Naive thymus-derived CD8-positive, alpha-beta T cell (primary cell): Measurements from ENCODE around the gene RABL3. TPM values are rescaled to one million over a fixed set of nuclear protein-coding genes. Genes with fewer than 3 reads are reported as not detected.
"Not testable (repeated sequence)": the region's sequence is repeated elsewhere in the genome, so short reads cannot be mapped to it uniquely, and the experiment has no call there.

Experiments
- ATAC-seq, 2 donors: fragments of 150-1000 bp; cut with Tn5 transposase in 1 of 2; sonication (Bioruptor Pico), chemical (Tn5 transposase) in 1 of 2; 1 replicate in 1 of 2; 2 replicates in 1 of 2; pipeline ENCODE4 v1.10.0; 2021; ENCODE audit warnings: mild to moderate bottlenecking in 2 of 2, moderate library complexity in 2 of 2
- POLR2A ChIA-PET: fragments of 350-600 bp; sonication (Branson Sonifier 250); formaldehyde crosslinking; loops from one replicate; lab custom pipeline; 2021; ENCODE audit warnings: antibody characterized with exemption; lab: Charles Lee
- DNase-seq, 10 donors: peaks; one replicate each; pipeline versions ENCODE4 v3.0.0 to v3.0.0-alpha.2; 2020 to 2022
- H3K27ac Mint-ChIP-seq, 10 donors: one replicate each; pipeline ENCODE4 v1.8.0; 2020 to 2022; ENCODE audit warnings: mild to moderate bottlenecking in 10 of 10, mixed read lengths in 10 of 10, moderate library complexity in 4 of 10, inconsistent platforms in 1 of 10
- H3K27me3 Mint-ChIP-seq, 5 donors: one replicate each; pipeline ENCODE4 v1.8.0; 2021 to 2022; ENCODE audit warnings: mixed read lengths in 5 of 5
- H3K36me3 Mint-ChIP-seq, 3 donors: one replicate each; pipeline ENCODE4 v1.8.0; 2020 to 2022; ENCODE audit warnings: mixed read lengths in 3 of 3, mild to moderate bottlenecking in 2 of 3, inconsistent platforms in 1 of 3
- H3K4me1 Mint-ChIP-seq, 4 donors: one replicate each; pipeline ENCODE4 v1.8.0; 2021 to 2022; ENCODE audit warnings: mixed read lengths in 4 of 4
- H3K4me3 Mint-ChIP-seq, 10 donors: one replicate each; pipeline ENCODE4 v1.8.0; 2020 to 2022; ENCODE audit warnings: mild to moderate bottlenecking in 10 of 10, mixed read lengths in 10 of 10, moderate library complexity in 6 of 10, inconsistent platforms in 1 of 10
- H3K9me3 Mint-ChIP-seq, 9 donors: one replicate each; pipeline ENCODE4 v1.8.0; 2020 to 2022; ENCODE audit warnings: mixed read lengths in 9 of 9, mild to moderate bottlenecking in 3 of 9, inconsistent platforms in 1 of 9, moderate library complexity in 1 of 9
- polyA plus RNA-seq, 3 donors: library from polyadenylated mRNA; unstranded; fragments of 300-500 nt; fragmentation: Illumina TruSeq; gene quantifications; one replicate each; pipeline ENCODE4 v1.2.3, GENCODE V29; 2021
- total RNA-seq, 8 experiments: library from RNA in 2 of 8; stranded (reverse) in 2 of 8; gene quantifications; one replicate each; pipeline ENCODE4 v1.2.3 and lab custom pipeline; 2021 to 2026

Gene RABL3
- total and polyA plus RNA-seq, 5 experiments from 2014 or later: 29.5 to 41.9 (median 39.0) TPM

DNA sequence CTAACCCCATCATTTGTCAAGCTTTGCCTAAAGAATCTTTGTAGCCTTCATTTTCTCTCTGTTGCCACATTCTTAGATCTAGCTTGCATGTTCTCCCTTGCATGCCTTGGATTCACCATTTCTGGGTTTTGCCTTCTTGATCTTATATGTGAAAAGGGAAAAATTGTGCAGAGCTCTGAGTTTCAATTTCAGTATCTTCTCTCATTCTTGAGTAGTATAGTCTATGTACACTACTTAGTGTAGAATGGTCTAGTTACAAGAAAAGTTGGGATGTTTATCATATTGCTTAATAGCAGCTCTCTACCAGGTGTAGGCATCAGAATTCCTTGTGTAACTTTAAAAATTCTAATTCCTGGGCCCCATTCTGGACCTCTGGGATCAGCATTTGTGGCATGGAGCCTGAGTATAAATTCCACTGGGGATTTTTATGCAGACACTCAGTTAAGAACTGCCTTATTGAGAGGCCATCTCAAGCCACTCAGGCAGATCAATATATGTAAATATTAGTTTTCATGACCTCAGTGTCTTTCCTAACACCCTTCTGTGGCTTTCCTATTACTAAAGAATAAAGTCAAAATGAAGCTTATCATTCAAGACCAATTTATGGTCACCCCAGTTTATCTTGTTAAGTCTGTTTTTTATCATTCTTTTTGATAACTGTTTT lies 23.6 kb upstream of the RABL3 start:
- Mint-ChIP-seq H3K4me1 (peaks cover 30 to 81% (median 59%) of the 10 kb centered on the region in 4 donors), H3K27ac (peak overlapping the region in 1 of 10 donors; percentile 4), H3K4me3 (no peak overlapping the region), H3K36me3 (peaks cover 0 to 18% (median 10%) of the 10 kb centered on the region in 3 donors), H3K27me3 (no peaks in the 10 kb centered on the region), H3K9me3 (no peaks in the 10 kb centered on the region)
- ATAC-seq: no peak
- no peak for DNase-seq
- POLR2A ChIA-PET: no interaction called here

DNA sequence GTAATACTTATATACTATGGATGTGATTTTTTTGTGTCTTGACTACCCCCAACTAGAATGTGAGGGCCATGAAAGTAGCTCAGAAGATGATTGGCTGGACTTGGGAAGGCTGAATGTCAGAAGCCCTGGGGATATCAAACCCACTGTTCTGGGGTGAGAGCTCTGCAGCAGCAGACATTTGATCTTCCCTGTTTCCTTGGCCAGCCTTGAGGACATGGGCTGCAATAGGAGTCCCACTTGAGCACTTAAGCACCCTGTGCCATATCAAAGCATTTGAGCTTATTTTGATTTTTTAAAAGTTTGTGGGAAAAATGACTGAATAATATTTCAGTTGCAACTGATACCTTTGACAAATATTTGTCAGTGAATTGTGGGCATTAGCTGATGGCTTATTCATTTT lies 21.9 kb upstream of the RABL3 start:
- peak overlapping the region in 1 of 10 donors; percentile 61 for H3K4me3 Mint-ChIP-seq
- no peaks in the 10 kb centered on the region for H3K27me3 Mint-ChIP-seq
- POLR2A ChIA-PET: no interaction called here
- no peak for ATAC-seq
- H3K27ac Mint-ChIP-seq: peak overlapping the region in 5 of 10 donors; percentile 20 to 58 (median 44)
- peaks cover 0 to 15% (median 12%) of the 10 kb centered on the region in 3 donors for H3K36me3 Mint-ChIP-seq
- no peaks in the 10 kb centered on the region for H3K9me3 Mint-ChIP-seq
- DNase-seq: no peak
- H3K4me1 Mint-ChIP-seq: peaks cover 37 to 90% (median 70%) of the 10 kb centered on the region in 4 donors

DNA sequence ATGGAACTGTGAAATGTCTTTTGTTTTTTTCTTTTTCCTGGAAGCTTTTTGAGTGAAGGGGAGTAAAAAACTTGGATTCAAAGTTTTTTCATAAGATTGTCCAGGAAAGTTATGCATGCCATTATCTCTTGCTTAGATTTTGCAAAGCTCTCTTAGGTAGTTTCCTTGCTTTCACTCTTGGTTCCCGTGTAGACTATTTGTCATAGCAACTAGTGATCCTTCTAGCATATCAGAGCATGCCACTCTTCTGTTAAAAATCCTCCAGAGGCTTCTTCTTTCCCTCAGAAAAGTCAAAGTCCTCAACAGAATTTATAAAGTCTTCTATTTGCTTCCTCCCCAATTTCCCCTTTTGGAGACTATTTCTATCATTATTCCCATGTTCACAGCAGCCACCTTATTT lies 21.3 kb upstream of the RABL3 start:
- Mint-ChIP-seq H3K36me3 (peaks cover 0 to 21% (median 17%) of the 10 kb centered on the region in 3 donors), H3K27me3 (no peaks in the 10 kb centered on the region), H3K9me3 (no peaks in the 10 kb centered on the region), H3K27ac (peak overlapping the region in 4 of 10 donors; percentile 17 to 58 (median 28)), H3K4me1 (peaks cover 41 to 90% (median 74%) of the 10 kb centered on the region in 4 donors), H3K4me3 (no peak overlapping the region)
- ATAC-seq: no peak
- no peak for DNase-seq
- POLR2A ChIA-PET: no interaction called here

DNA sequence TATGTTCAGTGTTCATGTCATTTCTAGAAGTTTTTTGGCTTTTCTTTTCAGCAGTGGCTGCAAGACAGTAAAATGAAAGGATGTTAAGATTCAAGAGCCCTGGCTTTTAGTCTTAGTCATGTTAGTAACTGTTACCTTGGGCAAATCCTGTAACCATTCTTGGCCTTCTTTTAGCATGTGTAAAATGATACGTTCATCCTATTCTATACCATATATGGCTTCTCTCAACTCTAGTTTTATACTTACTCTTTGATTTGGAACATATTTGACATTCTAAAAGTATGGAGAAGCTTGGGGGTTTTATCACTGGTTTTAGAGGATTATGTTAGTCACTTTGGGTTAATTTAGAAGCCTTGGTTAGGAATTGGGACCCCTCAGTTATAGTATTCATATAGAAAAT lies 20.3 kb upstream of the RABL3 start:
- Mint-ChIP-seq H3K9me3 (no peaks in the 10 kb centered on the region), H3K36me3 (peaks cover 0 to 26% (median 22%) of the 10 kb centered on the region in 3 donors), H3K27ac (no peak overlapping the region), H3K4me3 (no peak overlapping the region), H3K27me3 (no peaks in the 10 kb centered on the region), H3K4me1 (peaks cover 37 to 82% (median 70%) of the 10 kb centered on the region in 4 donors)
- DNase-seq (no peak), ATAC-seq (no peak)
- POLR2A ChIA-PET: no interaction called here

DNA sequence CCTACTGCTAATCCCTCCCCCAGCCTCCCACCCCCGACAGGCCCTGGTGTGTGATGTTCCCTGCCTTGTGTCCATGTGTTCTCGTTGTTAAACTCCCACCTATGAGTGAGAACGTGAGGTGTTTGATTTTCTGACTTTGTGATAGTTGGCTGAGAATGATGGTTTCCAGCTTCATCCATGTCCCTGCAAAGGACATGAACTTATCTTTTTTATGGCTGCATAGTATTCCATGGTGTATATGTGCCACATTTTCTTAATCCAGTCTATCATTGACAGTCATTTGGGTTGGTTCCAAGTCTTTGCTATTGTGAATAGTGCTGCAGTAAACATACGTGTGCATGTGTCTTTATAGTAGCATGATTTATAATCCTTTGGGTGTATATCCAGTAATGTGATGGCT lies 16.2 kb upstream of the RABL3 start:
- H3K36me3 Mint-ChIP-seq: peaks cover 12 to 56% (median 50%) of the 10 kb centered on the region in 3 donors
- H3K4me1 Mint-ChIP-seq: peaks cover 31 to 70% (median 60%) of the 10 kb centered on the region in 4 donors

DNA sequence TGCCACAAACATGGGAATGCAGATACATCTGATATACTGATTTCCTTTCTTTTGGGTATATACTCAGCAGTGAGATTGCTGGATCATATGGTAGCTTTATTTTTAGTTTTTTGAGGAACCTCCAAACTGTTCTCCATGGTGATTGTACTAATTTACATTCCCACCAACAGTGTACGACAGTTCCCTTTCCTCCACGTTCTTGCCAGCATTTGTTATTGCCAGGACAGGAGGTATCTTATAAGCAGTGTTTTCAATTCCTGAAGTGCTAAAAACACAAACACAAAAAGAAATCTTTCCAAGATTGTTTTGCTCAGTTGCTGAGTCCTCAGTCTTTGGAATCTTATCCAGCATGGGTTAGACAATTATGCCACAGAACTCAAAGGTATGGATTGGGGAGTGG lies 13.7 kb upstream of the RABL3 start:
- peaks cover 23 to 74% (median 65%) of the 10 kb centered on the region in 3 donors for H3K36me3 Mint-ChIP-seq
- DNase-seq: no peak
- no peaks in the 10 kb centered on the region for H3K27me3 Mint-ChIP-seq
- ATAC-seq: no peak
- no peak overlapping the region for H3K4me3 Mint-ChIP-seq
- peaks cover 23 to 70% (median 59%) of the 10 kb centered on the region in 4 donors for H3K4me1 Mint-ChIP-seq
- H3K27ac Mint-ChIP-seq: no peak overlapping the region
- POLR2A ChIA-PET: no interaction called here
- peaks cover 0 to 5% (median 0%) of the 10 kb centered on the region in 9 donors for H3K9me3 Mint-ChIP-seq

More for the DNA sequence above, 16.2 kb upstream of the RABL3 start:
- ATAC-seq, H3K9me3 Mint-ChIP-seq, H3K27ac Mint-ChIP-seq, DNase-seq, POLR2A ChIA-PET, H3K27me3 Mint-ChIP-seq: not testable (repeated sequence)
- peak overlapping the region in 2 of 10 donors; percentile 15 to 24 for H3K4me3 Mint-ChIP-seq

DNA sequence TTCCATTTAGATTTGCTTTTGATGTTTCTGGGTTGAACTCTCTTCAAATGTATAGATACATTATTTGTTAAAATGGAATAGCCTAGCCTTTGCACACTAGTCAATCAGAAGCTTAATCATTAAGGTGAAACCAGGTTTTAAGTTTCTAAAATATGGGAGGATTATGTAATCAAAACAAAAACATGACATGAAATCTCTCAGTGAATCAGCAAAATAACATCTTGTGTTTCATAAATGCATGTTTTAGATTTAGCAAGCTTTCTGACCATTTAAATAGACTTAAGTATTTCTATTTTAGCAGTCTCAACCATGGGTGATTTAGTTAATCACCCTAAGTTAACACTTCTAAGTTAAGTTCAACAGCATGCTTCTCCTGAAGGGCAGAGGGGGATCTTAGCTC lies 11.5 kb upstream of the RABL3 start:
- Mint-ChIP-seq H3K4me3 (no peak overlapping the region), H3K4me1 (peaks cover 15 to 61% (median 47%) of the 10 kb centered on the region in 4 donors), H3K9me3 (peaks cover 0 to 5% (median 0%) of the 10 kb centered on the region in 9 donors), H3K27ac (no peak overlapping the region), H3K36me3 (peaks cover 26 to 72% (median 60%) of the 10 kb centered on the region in 3 donors), H3K27me3 (no peaks in the 10 kb centered on the region)
- POLR2A ChIA-PET: interaction anchor here (1.4 kb wide), 1 partner anchor 11 kb away, joined by 5 read pairs; the partner anchor contains the start of genes GTF2E1 and RABL3
- DNase-seq (no peak), ATAC-seq (no peak)

DNA sequence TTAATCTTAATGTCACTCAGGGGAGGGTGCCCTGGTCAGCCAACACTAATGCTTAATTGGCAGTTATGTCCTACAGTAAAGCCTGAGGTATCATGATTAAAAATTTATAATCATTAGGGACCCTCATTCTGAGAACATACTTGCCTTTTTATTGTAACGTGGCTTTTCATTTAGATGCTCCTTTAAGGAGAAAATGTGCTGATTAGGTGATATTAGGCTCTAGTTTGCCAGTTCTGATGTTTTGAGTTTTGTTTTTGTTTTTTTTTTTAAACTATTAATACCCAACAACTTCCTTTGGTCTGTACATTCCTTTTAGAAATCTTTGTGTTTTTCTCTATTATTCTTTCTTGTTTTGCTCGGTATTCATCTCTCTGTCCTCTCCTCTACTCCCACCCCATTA lies 10.5 kb upstream of the RABL3 start:
- Mint-ChIP-seq H3K27me3 (no peaks in the 10 kb centered on the region), H3K4me1 (peaks cover 15 to 58% (median 45%) of the 10 kb centered on the region in 4 donors), H3K27ac (no peak overlapping the region), H3K4me3 (peak overlapping the region in 1 of 10 donors; percentile 26), H3K36me3 (peaks cover 26 to 64% (median 56%) of the 10 kb centered on the region in 3 donors), H3K9me3 (peaks cover 0 to 5% (median 0%) of the 10 kb centered on the region in 9 donors)
- POLR2A ChIA-PET: no interaction called here
- no peak for ATAC-seq
- DNase-seq: no peak

DNA sequence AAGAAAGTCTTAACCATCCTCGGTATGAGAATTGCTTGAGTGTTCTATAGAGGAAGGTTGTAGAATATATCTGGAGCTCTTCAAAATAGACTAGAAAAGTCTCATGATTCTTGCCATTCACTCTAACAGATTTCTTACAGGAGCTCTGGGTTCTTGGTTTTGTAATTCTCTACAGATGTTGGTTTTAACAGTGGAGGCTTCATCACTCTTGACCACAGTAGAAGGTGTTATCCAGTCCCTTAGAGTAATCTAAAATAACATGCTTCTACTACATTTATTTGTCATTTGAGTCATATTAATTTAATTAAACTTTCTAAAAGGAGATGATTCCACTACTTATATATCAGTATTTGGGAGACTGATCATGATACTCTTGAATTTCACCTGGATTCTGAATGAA lies 9.9 kb upstream of the RABL3 start:
- POLR2A ChIA-PET: interaction anchor here (1.1 kb wide), 1 partner anchor 10 kb away, joined by 9 read pairs; the partner anchor contains the start of genes GTF2E1 and RABL3
- no peak overlapping the region for H3K4me3 Mint-ChIP-seq
- H3K36me3 Mint-ChIP-seq: peaks cover 26 to 60% (median 54%) of the 10 kb centered on the region in 3 donors
- ATAC-seq (no peak), DNase-seq (no peak)
- H3K4me1 Mint-ChIP-seq: peaks cover 15 to 60% (median 46%) of the 10 kb centered on the region in 4 donors
- H3K27ac Mint-ChIP-seq: peak overlapping the region in 1 of 10 donors; percentile 6
- peaks cover 0 to 5% (median 0%) of the 10 kb centered on the region in 9 donors for H3K9me3 Mint-ChIP-seq
- no peaks in the 10 kb centered on the region for H3K27me3 Mint-ChIP-seq

DNA sequence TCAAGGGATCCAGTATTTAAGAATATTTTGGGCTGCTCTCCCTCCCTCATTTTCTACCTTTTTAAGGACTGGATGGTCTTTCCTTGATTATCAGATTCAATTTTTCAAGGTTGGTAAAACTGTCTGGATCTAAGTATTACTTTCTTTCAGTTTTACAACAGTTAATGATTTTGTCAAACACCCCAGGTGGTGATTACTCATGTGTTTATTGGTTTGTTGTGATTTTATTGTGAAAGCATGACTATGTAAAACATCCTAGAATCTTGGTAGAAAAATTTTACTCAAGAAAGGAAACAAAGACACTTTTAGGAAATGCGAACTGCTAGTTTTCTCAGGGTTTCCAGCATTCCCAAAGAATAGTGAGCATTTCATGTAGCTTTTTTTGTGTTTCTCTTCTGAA lies 7.5 kb upstream of the RABL3 start:
- H3K9me3 Mint-ChIP-seq: peaks cover 0 to 2% (median 0%) of the 10 kb centered on the region in 9 donors
- DNase-seq (no peak), ATAC-seq (no peak)
- H3K27me3 Mint-ChIP-seq: no peaks in the 10 kb centered on the region
- peaks cover 19 to 61% (median 49%) of the 10 kb centered on the region in 4 donors for H3K4me1 Mint-ChIP-seq
- H3K4me3 Mint-ChIP-seq: no peak overlapping the region
- POLR2A ChIA-PET: no interaction called here
- H3K27ac Mint-ChIP-seq: no peak overlapping the region
- peaks cover 22 to 43% (median 39%) of the 10 kb centered on the region in 3 donors for H3K36me3 Mint-ChIP-seq

DNA sequence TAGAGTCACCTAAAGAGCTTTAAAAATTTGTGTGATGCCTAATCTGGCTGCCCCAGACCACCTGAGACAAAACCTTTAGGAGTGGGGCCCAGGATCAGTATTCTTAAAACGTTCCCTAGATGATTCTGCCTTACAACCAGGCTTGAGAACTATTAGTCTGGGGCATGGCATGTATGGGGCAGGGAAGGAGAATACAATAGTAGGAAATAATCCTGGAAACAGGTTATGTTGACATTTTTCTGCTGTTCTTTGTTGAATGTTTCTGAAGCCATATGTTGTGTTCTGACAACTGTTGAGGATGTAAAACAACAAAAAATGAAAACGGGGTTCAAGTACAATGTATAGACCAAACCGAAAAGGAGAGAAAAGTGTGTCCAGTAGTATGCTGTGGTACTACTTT lies 3.1 kb upstream of the RABL3 start:
- ATAC-seq (no peak), DNase-seq (no peak)
- no peak overlapping the region for H3K4me3 Mint-ChIP-seq
- POLR2A ChIA-PET: no interaction called here
- no peaks in the 10 kb centered on the region for H3K27me3 Mint-ChIP-seq
- H3K9me3 Mint-ChIP-seq: no peaks in the 10 kb centered on the region
- peak overlapping the region in 1 of 10 donors; percentile 65 for H3K27ac Mint-ChIP-seq
- peaks cover 2 to 5% (median 5%) of the 10 kb centered on the region in 3 donors for H3K36me3 Mint-ChIP-seq
- peaks cover 25 to 62% (median 50%) of the 10 kb centered on the region in 4 donors for H3K4me1 Mint-ChIP-seq

DNA sequence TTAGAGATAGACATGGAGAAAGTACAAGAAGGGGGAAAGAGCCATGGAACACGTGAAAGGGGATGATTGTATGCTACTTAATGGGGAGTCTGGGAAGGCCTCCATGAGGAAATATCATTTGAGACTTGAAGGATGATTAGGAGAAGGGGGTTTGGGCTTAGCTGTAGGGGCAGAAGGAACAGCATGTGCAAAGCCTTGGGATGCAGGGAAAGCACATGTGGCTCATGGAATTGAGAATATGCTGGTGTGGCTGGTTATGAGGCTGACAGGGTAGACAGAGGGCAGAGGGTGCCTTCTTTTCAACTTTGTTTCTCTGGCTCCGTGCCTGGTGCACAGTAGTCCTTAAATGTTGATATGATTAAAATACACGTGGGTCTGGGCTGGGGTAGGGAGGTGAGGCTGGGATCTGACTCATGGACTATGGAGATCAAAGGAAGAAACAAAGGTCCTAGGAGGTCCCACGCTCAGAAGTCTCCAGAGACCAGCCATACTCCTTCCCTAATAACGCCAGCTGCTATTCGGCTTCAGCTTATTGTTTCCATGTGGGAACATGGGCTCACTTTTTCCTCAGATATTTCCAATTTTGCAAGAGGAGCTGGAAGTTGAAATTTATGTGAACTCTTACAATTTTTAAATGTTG lies 1.4 kb upstream of the RABL3 start:
- Mint-ChIP-seq H3K9me3 (no peaks in the 10 kb centered on the region), H3K4me1 (peaks cover 22 to 52% (median 42%) of the 10 kb centered on the region in 4 donors), H3K27me3 (no peaks in the 10 kb centered on the region), H3K27ac (peak overlapping the region; percentile 95 to 99 (median 98)), H3K4me3 (peak overlapping the region; percentile 87 to 98 (median 95)), H3K36me3 (peaks cover 0 to 2% (median 2%) of the 10 kb centered on the region in 3 donors)
- POLR2A ChIA-PET: interaction anchor here (0.7 to 4.8 kb wide), 4 partner anchors 24 to 394 kb away, joined by 3 to 48 read pairs (median 26); partner anchors contain the start of genes LRRC58 and NDUFB4
- no peak for ATAC-seq
- no peak for DNase-seq
